Lower leg skin (tissue), 4 donors: ENCODE data around the gene RIC3. TPM values are rescaled to one million over a fixed set of nuclear protein-coding genes. Genes with fewer than 3 reads are reported as not detected.

Source experiments
- DNase-seq, 2 donors: peaks; one replicate each; pipeline ENCODE4 v3.0.0-alpha.2; 2019; ENCODE audit warnings: low spot score in 2 of 2
- H3K4me3 ChIP-seq: fragments of 200-600 bp; sonication (generic); 2 replicates; pipeline ENCODE4 v1.5.1; 2017; ENCODE audit warnings: mild to moderate bottlenecking, low read depth; ENCODE audit not compliant: poor library complexity, severe bottlenecking
- CTCF ChIP-seq, 3 donors: fragments of 450-650 bp; IDR thresholded peaks; one replicate each; pipeline ENCODE4 v1.5.1; 2016; ENCODE audit warnings: antibody characterized with exemption in 3 of 3, mild to moderate bottlenecking in 3 of 3, moderate library complexity in 2 of 3
- POLR2A ChIP-seq, 2 donors: fragments of 450-650 bp; IDR thresholded peaks; one replicate each; pipeline ENCODE4 v1.6.1; 2016 to 2017; ENCODE audit warnings: antibody characterized with exemption in 2 of 2, mild to moderate bottlenecking in 1 of 2, moderate library complexity in 1 of 2
- whole genome bisulfite sequencing, 2 donors: methylation state at CpG; one replicate each; pipeline ENCODE4 v1.1.5; 2018; 5-methylcytosine and 5-hydroxymethylcytosine counted together
- intact Hi-C: fragments of 100-400 bp; cut with DNase I; formaldehyde crosslinking; loops from one replicate; pipeline ENCODE4 v1.15.0; 2023; ENCODE audit warnings: low total_unique reads
- total RNA-seq, 4 donors: library from RNA; depleted of rRNA; stranded (reverse); fragments of >200 nt; gene quantifications; one replicate each; pipeline ENCODE4 v1.1.0, GENCODE V29; 2016

The RIC3 gene
- total RNA-seq, 4 donors from 2014 or later: 13.7 to 39.3 (median 18.3) TPM

DNA sequence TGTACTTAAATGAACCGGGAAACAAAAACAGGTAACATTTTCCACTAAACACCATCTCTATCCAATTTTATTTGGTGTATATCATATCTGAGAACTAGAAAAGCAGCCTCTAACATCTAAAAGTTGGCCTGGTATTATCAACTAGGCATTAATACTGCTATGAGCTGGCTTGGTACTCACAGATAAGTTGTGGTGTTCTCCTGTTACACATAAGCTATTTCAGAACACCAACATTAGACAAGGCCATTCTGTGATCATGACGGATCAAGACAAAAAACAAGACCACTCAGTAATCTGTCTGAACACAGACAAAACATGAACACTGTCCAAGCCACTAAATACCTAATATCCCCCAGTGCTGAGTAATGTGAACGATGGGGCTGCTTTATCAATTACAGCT, 11.9 kb downstream of the RIC3 start:
- TF ChIP-seq CTCF (IDR thresholded peaks at IDR 0.05): no peak
- intact Hi-C loops: no loop called here
- DNase-seq: no peak
- H3K4me3 ChIP-seq: no peak overlapping the region
- 79 to 87% methylated on average over 3 of the region's 3 CpGs for WGBS, 2 donors

- intact Hi-C loops: no loop called here
- 84 to 90% methylated on average over 6 of the region's 6 CpGs for WGBS, 2 donors
- no peak overlapping the region for H3K4me3 ChIP-seq
- TF ChIP-seq CTCF (IDR thresholded peaks at IDR 0.05) (no peak), POLR2A (IDR thresholded peaks at IDR 0.05) (no peak)
- no peak for DNase-seq
Measured at GRCh38 chr11:8149726-8150125, 19.1 kb downstream of the RIC3 start.

DNA sequence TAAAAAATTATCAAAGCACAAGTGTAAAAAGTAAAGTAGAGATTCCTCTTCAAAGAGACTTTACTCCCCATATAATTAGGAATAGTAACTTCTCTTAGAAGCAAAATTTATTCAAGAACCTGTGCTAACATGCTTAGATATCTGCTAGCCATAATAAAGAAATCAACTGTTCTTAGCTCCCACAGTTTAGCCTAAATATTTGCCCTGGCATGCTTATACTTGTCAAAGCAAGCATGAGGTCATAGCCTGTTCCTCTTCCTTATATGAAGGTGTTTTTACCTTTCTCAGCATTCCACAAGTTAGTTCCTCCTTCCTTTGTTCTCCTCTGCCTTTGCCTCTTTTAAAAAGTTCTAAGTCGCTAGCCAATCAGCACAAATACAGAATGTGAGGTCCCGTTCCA, 30.3 kb downstream of the RIC3 start:
- H3K4me3 ChIP-seq: no peak overlapping the region
- DNase-seq: no peak

DNA sequence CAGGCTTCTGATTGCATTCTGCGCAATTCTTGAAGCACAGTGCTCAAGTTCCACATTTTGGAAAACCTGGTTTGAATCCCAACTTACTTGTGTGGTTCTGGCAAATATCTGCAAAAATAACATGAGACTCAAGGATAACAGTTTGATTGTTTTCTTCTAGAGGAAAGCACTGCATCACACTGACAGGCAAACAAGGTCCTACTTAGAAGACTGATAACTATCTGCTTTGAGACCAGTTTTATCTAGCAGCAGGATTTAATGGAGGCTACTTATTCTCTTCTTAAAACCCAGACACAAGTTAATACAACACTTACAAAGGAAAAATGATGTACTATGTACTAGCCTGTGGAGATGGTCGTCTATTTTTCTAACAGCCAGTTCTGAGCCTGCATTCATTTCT, 41.4 kb downstream of the RIC3 start:
- DNase-seq: no peak
- H3K4me3 ChIP-seq: no peak overlapping the region
- intact Hi-C loops: no loop called here
- TF ChIP-seq POLR2A (IDR thresholded peaks at IDR 0.05): no peak
- 73 to 78% methylated on average over 2 of the region's 2 CpGs for WGBS, 2 donors

More for the DNA sequence above, 30.3 kb downstream of the RIC3 start:
- WGBS, 2 donors: 54 to 57% methylated on average over 2 of the region's 2 CpGs
- no peak for TF ChIP-seq POLR2A (IDR thresholded peaks at IDR 0.05)
- TF ChIP-seq CTCF (IDR thresholded peaks at IDR 0.05): no peak
- intact Hi-C loops: no loop called here

- no peak for DNase-seq
- TF ChIP-seq POLR2A (IDR thresholded peaks at IDR 0.05): no peak
- WGBS, 2 donors: 78 to 79% methylated on average over 8 of the region's 8 CpGs
- intact Hi-C loops: no loop called here
- no peak overlapping the region for H3K4me3 ChIP-seq
Measured at GRCh38 chr11:8126649-8127289, 42.1 kb downstream of the RIC3 start.

- intact Hi-C loops: no loop called here
- no peak for TF ChIP-seq CTCF (IDR thresholded peaks at IDR 0.05)
- no peak for TF ChIP-seq POLR2A (IDR thresholded peaks at IDR 0.05)
- no peak for DNase-seq
- WGBS, 2 donors: 82 to 83% methylated on average over 1 of the region's 1 CpG
- no peak overlapping the region for H3K4me3 ChIP-seq
Measured at GRCh38 chr11:8122173-8122764, 46.6 kb downstream of the RIC3 start.

- no peak for DNase-seq
- WGBS, 2 donors: 66 to 70% methylated on average over 8 of the region's 8 CpGs
- TF ChIP-seq CTCF (IDR thresholded peaks at IDR 0.05) (no peak), POLR2A (IDR thresholded peaks at IDR 0.05) (no peak)
- H3K4me3 ChIP-seq: no peak overlapping the region
- intact Hi-C loops: no loop called here
Measured at GRCh38 chr11:8111636-8112035, 57.2 kb downstream of the RIC3 start.
